SH-SY5Y (cell line): ENCODE measurements around the gene RAB11FIP2.

Source experiments
- GATA2 ChIP-seq: IDR thresholded peaks from 2 replicates; pipeline ENCODE4 v1.6.1; 2011; ENCODE audit warnings: mild to moderate bottlenecking, low read depth, low read length
- GATA3 ChIP-seq: IDR thresholded peaks from 2 replicates; pipeline ENCODE4 v1.6.1; 2011; ENCODE audit warnings: low read depth, mild to moderate bottlenecking, low read length, moderate library complexity

RAB11FIP2 gene, protein sequence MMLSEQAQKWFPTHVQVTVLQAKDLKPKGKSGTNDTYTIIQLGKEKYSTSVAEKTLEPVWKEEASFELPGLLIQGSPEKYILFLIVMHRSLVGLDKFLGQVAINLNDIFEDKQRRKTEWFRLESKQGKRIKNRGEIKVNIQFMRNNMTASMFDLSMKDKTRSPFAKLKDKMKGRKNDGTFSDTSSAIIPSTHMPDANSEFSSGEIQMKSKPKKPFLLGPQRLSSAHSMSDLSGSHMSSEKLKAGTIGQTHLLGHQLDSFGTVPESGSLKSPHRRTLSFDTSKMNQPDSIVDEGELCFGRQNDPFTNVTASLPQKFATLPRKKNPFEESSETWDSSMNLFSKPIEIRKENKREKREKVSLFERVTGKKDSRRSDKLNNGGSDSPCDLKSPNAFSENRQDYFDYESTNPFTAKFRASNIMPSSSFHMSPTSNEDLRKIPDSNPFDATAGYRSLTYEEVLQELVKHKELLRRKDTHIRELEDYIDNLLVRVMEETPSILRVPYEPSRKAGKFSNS

DNA sequence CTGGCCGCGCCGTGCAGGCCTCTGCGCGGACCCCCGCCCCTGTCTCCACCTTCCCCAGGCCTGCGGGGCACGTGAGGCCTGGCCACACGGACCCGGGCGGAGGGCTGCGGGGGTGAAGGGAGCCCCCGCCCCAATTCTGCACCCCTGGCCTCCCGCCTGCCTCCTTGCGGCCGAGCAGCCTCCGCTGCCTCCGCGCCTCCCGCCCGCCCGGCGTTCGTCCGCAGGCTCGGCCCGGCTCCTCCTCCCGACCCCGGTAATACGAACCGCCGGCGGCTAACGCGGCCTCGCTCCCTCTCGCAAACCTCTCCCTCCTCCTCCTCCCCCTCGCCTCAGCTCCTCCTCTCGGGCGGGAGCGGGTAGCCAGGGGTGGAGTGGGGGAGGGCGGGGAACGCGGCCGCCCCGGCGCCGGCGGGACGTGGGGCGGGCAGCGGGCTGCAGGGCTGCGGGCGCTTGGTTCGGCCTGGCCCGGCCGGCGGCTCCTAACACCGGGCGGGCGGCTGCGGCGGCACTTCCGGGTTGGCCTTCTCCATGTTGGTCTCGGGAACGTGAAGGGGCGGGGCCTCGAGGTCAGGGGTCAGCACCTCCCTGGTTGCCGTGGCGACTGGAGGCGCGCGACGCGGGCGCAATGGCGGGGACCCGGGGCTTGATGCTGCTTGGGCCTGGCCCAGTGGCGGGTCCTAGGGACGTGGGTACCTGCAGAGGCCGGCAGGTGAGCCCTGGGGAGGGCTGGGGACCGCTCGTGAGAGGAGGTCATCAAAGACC lies at the start of gene RAB11FIP2:
TSS of gene RAB11FIP2 (minus strand) at position 547 of the 762 bp plus-strand sequence. CDS start 778 bp downstream, outside the sequence.
- 0 out of 2 replicates have a peak, but pooled peaks have one; percentile 2 for TF ChIP-seq GATA2
- TF ChIP-seq GATA3, result no peak

GRCh38 chr10:118096022-118096421 lies 49.3 kb upstream of the RAB11FIP2 start:
- TF ChIP-seq GATA3 (peak; percentile 80), GATA2 (peak; percentile 90)

DNA sequence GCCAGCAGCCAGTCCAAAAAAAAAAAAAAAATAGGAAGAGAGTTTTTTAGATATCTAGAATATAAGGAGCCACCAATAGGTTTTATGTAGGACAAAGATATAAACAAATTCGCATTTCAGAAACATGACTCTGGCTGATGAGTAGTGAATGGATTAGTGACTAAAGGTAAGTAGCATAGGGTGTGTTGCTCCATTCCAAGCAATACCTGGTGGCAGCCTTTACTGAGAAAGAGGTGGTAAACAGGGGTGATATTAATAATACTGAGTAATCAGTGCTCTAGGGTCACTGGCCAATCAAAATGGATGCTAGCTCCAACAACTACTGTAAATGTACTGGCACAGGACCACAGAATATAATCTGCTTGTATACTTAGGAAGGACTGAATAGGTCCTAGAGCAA lies 45.5 kb upstream of the RAB11FIP2 start:
- no peak for TF ChIP-seq GATA2
- TF ChIP-seq GATA3, result no peak

DNA sequence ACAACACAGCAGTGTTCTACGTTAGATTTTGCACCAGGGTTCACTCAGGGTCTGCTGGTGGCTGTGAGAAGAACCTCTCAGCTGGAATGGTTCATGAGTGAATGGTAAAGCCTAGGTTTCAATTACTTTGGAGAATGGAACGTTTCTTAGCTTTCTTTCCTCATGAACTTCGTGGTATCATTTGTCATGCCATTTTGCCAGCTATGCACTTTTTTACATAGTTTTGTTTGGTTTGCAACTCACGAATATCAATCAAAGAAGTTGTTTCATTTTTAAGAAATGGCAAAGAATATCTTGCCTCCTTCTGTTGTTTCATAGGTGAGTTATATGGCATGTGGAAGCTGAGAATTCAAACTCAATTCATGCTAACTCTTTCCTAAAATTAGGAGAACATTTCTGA lies 34.1 kb upstream of the RAB11FIP2 start:
- TF ChIP-seq GATA2 (no peak), GATA3 (no peak)

DNA sequence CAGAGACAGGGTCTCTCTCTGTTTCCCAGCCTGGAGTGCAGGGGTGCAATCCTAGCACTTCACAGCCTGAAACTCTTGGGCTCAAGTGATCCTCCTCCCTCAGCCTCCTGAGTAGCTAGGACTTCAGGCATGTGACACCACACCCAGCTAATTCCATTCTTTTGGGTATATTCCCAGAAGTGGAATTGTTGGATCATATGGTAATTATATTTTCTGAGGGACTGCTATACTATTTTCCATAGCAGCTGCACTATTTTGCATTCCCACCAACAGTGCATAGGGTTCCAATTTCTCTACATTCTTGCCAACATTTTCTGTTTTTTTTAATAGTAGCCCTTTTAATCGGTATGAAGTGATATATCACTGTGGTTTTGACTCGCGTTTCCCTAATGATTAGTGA lies 30.0 kb upstream of the RAB11FIP2 start:
- no peak for TF ChIP-seq GATA2
- TF ChIP-seq GATA3, result no peak

- TF ChIP-seq GATA3, result no peak
- no peak for TF ChIP-seq GATA2
Observed at GRCh38 chr10:118072840-118073239, 26.1 kb upstream of the RAB11FIP2 start.

GRCh38 chr10:118062798-118063238 lies 16.1 kb upstream of the RAB11FIP2 start:
- no peak for TF ChIP-seq GATA3
- TF ChIP-seq GATA2, result no peak

- no peak for TF ChIP-seq GATA3
- no peak for TF ChIP-seq GATA2
Observed at GRCh38 chr10:118058371-118058770, 11.6 kb upstream of the RAB11FIP2 start.

GRCh38 chr10:118057361-118057760 lies 10.6 kb upstream of the RAB11FIP2 start:
- TF ChIP-seq GATA3 (no peak), GATA2 (no peak)

DNA sequence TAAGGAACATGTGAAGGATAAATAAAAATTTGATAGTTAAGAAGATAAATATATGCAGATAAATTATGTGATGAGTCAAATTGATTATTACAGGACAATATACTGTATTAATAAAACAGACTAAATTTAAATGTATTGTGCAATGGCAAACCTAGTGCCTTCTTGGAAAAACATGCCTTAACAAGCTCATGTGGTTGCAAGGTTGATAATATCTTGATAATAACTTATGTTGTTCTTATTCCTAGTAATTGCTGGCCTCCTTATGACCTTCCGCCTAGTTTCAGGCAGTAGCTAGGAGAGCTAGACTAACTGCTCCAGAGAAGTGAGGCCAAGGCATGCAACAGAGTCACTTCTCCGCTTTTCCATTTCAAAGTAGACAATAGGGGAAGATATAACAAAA lies 7.6 kb upstream of the RAB11FIP2 start:
- TF ChIP-seq GATA2, result no peak
- no peak for TF ChIP-seq GATA3

DNA sequence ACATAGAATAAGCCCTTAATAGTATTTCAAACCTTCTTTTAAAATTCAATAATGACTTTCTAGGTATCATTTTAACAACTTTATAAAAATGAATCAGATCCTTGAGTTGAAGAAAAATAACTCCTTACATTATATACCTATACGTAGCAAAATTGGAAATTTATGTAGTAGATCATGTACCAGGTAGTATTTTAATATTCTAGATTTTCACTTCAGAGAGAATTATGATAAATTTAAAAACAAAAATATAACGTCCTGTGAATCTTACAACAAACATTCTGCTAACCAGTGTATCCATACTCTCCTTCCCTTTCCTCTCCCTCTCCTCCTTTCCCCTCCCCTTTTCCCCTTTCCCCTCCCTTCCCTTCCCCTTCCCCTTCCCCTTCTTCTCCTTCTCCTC lies 6.1 kb upstream of the RAB11FIP2 start:
- no peak for TF ChIP-seq GATA2
- TF ChIP-seq GATA3, result no peak

DNA sequence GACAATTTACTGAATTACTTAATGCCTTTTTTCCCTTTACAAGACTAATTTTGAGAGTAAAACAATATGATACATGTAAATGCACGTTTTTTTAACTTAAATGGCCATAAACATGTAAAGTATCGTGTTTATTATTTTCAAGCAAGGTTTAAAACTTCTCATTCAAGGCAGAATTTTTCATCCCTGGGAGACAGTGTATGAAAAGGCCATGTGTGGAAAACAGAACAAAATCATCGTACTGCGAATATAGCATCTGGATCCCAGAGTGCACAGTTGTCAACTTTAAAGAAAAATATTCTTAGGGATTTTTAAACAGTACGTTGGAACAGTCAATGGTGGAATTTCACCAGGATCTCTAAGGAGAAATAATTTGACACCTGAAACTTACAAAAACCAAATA lies 1.1 kb upstream of the RAB11FIP2 start:
- TF ChIP-seq GATA3, result no peak
- TF ChIP-seq GATA2, result no peak

DNA sequence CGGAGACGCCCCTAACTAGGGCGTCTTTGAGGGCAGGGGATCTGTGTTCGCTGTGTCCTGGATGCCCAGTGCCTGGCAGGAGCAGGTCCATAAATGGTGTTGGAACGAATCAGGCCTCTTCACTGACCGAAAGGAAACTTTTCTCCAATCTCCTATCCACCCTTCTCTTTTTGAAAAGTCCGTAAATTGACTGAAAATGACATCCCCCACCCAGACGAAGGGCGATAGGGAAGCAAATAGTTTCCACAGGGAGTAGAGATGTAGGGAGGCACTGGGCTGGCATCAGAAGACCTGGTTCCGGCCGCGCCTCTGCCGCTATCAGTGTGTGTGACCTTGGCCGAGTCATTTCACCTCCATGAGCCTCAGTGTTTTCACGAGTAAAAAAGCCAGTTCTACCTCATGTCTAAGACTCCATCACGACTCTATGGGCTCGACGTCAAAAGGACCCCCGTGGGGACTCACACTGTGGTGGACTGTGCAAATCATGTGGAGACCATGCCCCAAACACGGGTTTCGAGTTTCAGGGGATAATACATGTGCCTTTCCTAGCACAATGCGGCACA lies 497 bp upstream of the RAB11FIP2 start:
- TF ChIP-seq GATA3, result no peak
- TF ChIP-seq GATA2, result no peak

DNA sequence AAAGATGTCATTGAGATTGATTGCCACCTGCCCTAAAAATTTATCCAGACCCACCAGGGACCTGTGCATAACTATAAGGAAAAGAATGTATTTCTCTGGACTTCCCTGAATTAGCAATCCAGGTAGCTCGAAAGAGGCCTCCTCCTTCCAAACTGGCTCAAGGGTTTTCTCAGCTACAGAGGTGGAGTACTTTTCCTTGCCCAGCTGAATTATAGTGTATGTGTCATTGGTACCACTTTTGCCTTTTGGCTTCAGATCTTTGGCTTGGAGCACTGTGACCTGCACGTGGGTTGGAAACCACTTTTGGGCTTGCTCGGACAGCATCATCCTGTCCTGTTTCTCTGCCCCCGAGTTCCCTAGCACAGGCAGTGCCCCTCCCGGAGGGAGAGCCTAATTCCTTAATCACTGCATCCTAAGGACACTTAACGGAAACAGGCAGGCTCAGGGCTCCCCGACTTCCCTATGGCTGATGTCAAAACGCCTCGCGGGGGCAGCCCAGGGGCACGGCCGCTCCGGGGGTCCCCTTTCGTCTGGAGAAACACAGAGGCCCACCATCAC lies 825 bp downstream of the RAB11FIP2 start:
- no peak for TF ChIP-seq GATA2
- no peak for TF ChIP-seq GATA3
